Endothelial cell of umbilical vein (primary cell): ENCODE data around the gene ARHGAP45. TPM values are rescaled to one million over a fixed set of nuclear protein-coding genes. Genes with fewer than 3 reads are reported as not detected.

ENCODE experiments used
- BruUV-seq: library from RNA; stranded (reverse); fragments of 400-500 nt; replicated peaks from 2 replicates; lab custom pipeline; 2021; lab: Mats Ljungman, UMichigan
- CTCF ChIA-PET: fragments of 300-600, 350-600 bp; sonication (Branson Sonifier 250); formaldehyde crosslinking; loops from one replicate; lab custom pipeline; 2021; ENCODE audit warnings: antibody characterized with exemption, inconsistent platforms; lab: Charles Lee
- POLR2A ChIA-PET: fragments of 300-600, 350-600 bp; sonication (Branson Sonifier 250); formaldehyde crosslinking; loops from one replicate; lab custom pipeline; 2021; ENCODE audit warnings: antibody characterized with exemption, inconsistent platforms; lab: Charles Lee
- DNase-seq: peaks from one replicate; pipeline ENCODE4 v3.0.0-alpha.2; 2011; ENCODE audit warnings: low read depth, low spot score
- FAIRE-seq: peaks from 2 replicates; lab custom pipeline; 2011; peaks lifted over from hg19 to GRCh38; lab: Jason Lieb, UNC
- H2AFZ ChIP-seq: 2 replicates; pipeline ENCODE4 v1.6.0; 2012; ENCODE audit warnings: low read depth, low read length, control low read depth, inconsistent platforms
- H3K27ac ChIP-seq: 2 replicates; pipeline ENCODE4 v1.5.1; 2011; ENCODE audit warnings: low read depth, mild to moderate bottlenecking, control low read depth, low read length, moderate library complexity; ENCODE audit not compliant: insufficient read depth
- H3K27me3 ChIP-seq, 2 experiments: 2 replicates each; pipeline versions ENCODE4 v1.6.0 to v1.6.1; 2011; ENCODE audit warnings: low read length in 2 of 2, mixed read lengths in 1 of 2; ENCODE audit not compliant: control insufficient read depth in 2 of 2, insufficient read depth in 2 of 2
- H3K36me3 ChIP-seq, 2 experiments: 2 replicates in 1 of 2; 3 replicates in 1 of 2; pipeline ENCODE4 v1.5.1; 2011; ENCODE audit warnings: low read length in 2 of 2, mild to moderate bottlenecking in 1 of 2, moderate library complexity in 1 of 2; ENCODE audit not compliant: control insufficient read depth in 2 of 2, insufficient read depth in 2 of 2; ENCODE audit errors: extremely low read depth in 1 of 2
- H3K4me1 ChIP-seq: 3 replicates; pipeline ENCODE4 v1.5.1; 2011; ENCODE audit warnings: mild to moderate bottlenecking, low read length; ENCODE audit not compliant: control insufficient read depth, insufficient read depth; ENCODE audit errors: extremely low read depth
- H3K4me2 ChIP-seq: 2 replicates; pipeline ENCODE4 v1.6.1; 2011; ENCODE audit warnings: low read length, control low read depth, mixed read lengths; ENCODE audit not compliant: insufficient read depth
- H3K4me3 ChIP-seq, 3 experiments: fragments of 200-600 bp in 1 of 3; sonication (generic), shearing (Covaris generic) in 1 of 3; replicated peaks in 1 of 3; 2 replicates each; pipeline ENCODE4 v1.5.1; 2011 to 2016; ENCODE audit warnings: control low read depth in 3 of 3, low read length in 3 of 3, mild to moderate bottlenecking in 2 of 3, inconsistent platforms in 1 of 3, low read depth in 1 of 3, moderate library complexity in 1 of 3; ENCODE audit not compliant: insufficient read depth in 1 of 3
- H3K79me2 ChIP-seq: 2 replicates; pipeline ENCODE4 v1.6.0; 2012; ENCODE audit warnings: low read length, inconsistent platforms; ENCODE audit not compliant: control insufficient read depth, insufficient read depth
- H3K9ac ChIP-seq: replicated peaks from 2 replicates; pipeline ENCODE3; 2011; ENCODE audit warnings: low read length, control low read depth; ENCODE audit not compliant: insufficient read depth; ENCODE audit errors: extremely low read depth
- H3K9me1 ChIP-seq: replicated peaks from 3 replicates; pipeline ENCODE4 v1.6.0; 2011; ENCODE audit warnings: mild to moderate bottlenecking, low read length; ENCODE audit not compliant: control insufficient read depth, insufficient read depth; ENCODE audit errors: extremely low read depth
- H3K9me3 ChIP-seq: replicated peaks from 2 replicates; pipeline ENCODE4 v1.5.1; 2012; ENCODE audit warnings: low read length, inconsistent platforms; ENCODE audit not compliant: control insufficient read depth, insufficient read depth
- H4K20me1 ChIP-seq: replicated peaks from 2 replicates; pipeline ENCODE3; 2011; ENCODE audit warnings: mild to moderate bottlenecking, low read length; ENCODE audit not compliant: control insufficient read depth, insufficient read depth; ENCODE audit errors: extremely low read depth
- CTCF ChIP-seq, 2 donors: IDR thresholded peaks; 1 replicate in 1 of 2; 2 replicates in 1 of 2; pipeline ENCODE4 v1.5.1; 2011; ENCODE audit warnings: low read length in 2 of 2, mild to moderate bottlenecking in 2 of 2, moderate library complexity in 2 of 2, control low read depth in 1 of 2, inconsistent platforms in 1 of 2, low read depth in 1 of 2; ENCODE audit not compliant: insufficient read depth in 1 of 2; ENCODE audit errors: extremely low read depth in 1 of 2
- EZH2 ChIP-seq: IDR thresholded peaks from 2 replicates; pipeline ENCODE4 v1.6.1; 2012; ENCODE audit warnings: borderline replicate concordance, low read depth, mild to moderate bottlenecking, moderate library complexity, low read length, inconsistent platforms; ENCODE audit not compliant: severe bottlenecking
- FOS ChIP-seq: IDR thresholded peaks from 2 replicates; pipeline ENCODE4 v1.6.1; 2011; ENCODE audit warnings: mild to moderate bottlenecking, low read length, moderate library complexity, borderline replicate concordance; ENCODE audit not compliant: insufficient read depth
- GATA2 ChIP-seq: IDR thresholded peaks from 2 replicates; pipeline ENCODE4 v1.7.0; 2011; ENCODE audit warnings: low read depth, mild to moderate bottlenecking, moderate library complexity, mixed read lengths, low read length; ENCODE audit not compliant: insufficient read length, insufficient read depth
- JUN ChIP-seq: IDR thresholded peaks from 2 replicates; pipeline ENCODE4 v1.6.1; 2011; ENCODE audit warnings: borderline replicate concordance, low read depth; ENCODE audit not compliant: insufficient read length, insufficient read depth
- MYC ChIP-seq: IDR thresholded peaks from one replicate; pipeline ENCODE4 v1.6.1; 2011; ENCODE audit warnings: mild to moderate bottlenecking, low read depth, low read length
- POLR2A ChIP-seq: IDR thresholded peaks from 2 replicates; pipeline ENCODE4 v1.6.1; 2012; ENCODE audit warnings: low read depth, mild to moderate bottlenecking, control low read depth, low read length
- POLR2AphosphoS5 ChIP-seq: IDR thresholded peaks from 2 replicates; pipeline ENCODE4 v1.6.1; 2012; ENCODE audit warnings: low read depth, mild to moderate bottlenecking, control low read depth, low read length, moderate library complexity; ENCODE audit not compliant: insufficient read depth
- dilution Hi-C: fragments of 300-500 bp; cut with MboI; formaldehyde crosslinking; loops from one replicate; pipeline ENCODE4 v1.15.0; 2019; ENCODE audit warnings: low sequenced_read_pairs; ENCODE audit not compliant: extremely low pct_ligation_motif_present
- intact Hi-C: fragments of 100-400 bp; cut with micrococcal nuclease; formaldehyde crosslinking; loops from one replicate; pipeline ENCODE4 v1.10.0; 2022
- polyA plus RNA-seq, 4 experiments: library from polyadenylated mRNA; depleted of rRNA in 3 of 4; stranded (reverse) in 3 of 4; unstranded in 1 of 4; fragments of >200 nt; gene quantifications; 2 replicates each; pipeline versions ENCODE4 v1.2.1 to v1.2.3, GENCODE V29; 2011 to 2012; ENCODE audit warnings: missing spikeins in 1 of 4
- total RNA-seq: library from RNA; stranded (reverse); gene quantifications from 2 replicates; pipeline ENCODE4 v1.2.3, GENCODE V29; 2021
- TF ChIP-seq, protein P1 (sequence below): IDR thresholded peaks from 2 replicates; pipeline ENCODE4 v1.6.1; 2011; ENCODE audit not compliant: insufficient read depth, insufficient read length

ARHGAP45 gene
- total and polyA plus RNA-seq, 2 donors (not counting 3 experiments of a cell fraction or from before 2014, with no cell fraction given): 7.5 to 10.4 TPM

- no peak overlapping the region for H2AFZ ChIP-seq
- dilution Hi-C loops: no loop called here
- H3K4me2 ChIP-seq: no peak overlapping the region
- DNase-seq: no peak
- CTCF ChIA-PET: no interaction called here
- no peaks in the 10 kb centered on the region for H4K20me1 ChIP-seq
- no peaks in the 10 kb centered on the region for H3K27me3 ChIP-seq
- TF ChIP-seq GATA2: no peak
- TF ChIP-seq POLR2A: no peak
- TF ChIP-seq, protein P1, sequence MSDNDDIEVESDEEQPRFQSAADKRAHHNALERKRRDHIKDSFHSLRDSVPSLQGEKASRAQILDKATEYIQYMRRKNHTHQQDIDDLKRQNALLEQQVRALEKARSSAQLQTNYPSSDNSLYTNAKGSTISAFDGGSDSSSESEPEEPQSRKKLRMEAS: no peak
- TF ChIP-seq POLR2AphosphoS5: no peak
- no peak for TF ChIP-seq CTCF (IDR thresholded peaks at IDR 0.05; ENCODE audit: extremely low read depth in 1 of 2, insufficient read depth in 1 of 2, low read depth in 1 of 2, low read length in 2 of 2)
- no peak for TF ChIP-seq FOS
- TF ChIP-seq EZH2: no peak
- TF ChIP-seq JUN: no peak
- TF ChIP-seq MYC: no peak
- peaks cover 11 to 41% of the 10 kb centered on the region in 2 experiments for H3K36me3 ChIP-seq
- no peaks in the 10 kb centered on the region for H3K9me1 ChIP-seq
- no peak overlapping the region for H3K9ac ChIP-seq
- FAIRE-seq: no peak
- intact Hi-C loops: loop anchor here (5.0 to 10.0 kb wide), 2 partner anchors 82 to 175 kb away; no protein-coding TSS in a partner anchor
- peaks cover 16% of the 10 kb centered on the region for H3K79me2 ChIP-seq
- no peak overlapping the region for H3K27ac ChIP-seq
- POLR2A ChIA-PET: no interaction called here
- BruUV-seq: no TSS peak
- no peaks in the 10 kb centered on the region for H3K9me3 ChIP-seq
- no peak overlapping the region for H3K4me3 ChIP-seq
- peaks cover 8% of the 10 kb centered on the region for H3K4me1 ChIP-seq
Measured at GRCh38 chr19:1109697-1110671, 43.0 kb downstream of the ARHGAP45 start.
